Peyer's patch (tissue), 4 donors: ENCODE data around the gene SENP5. TPM values are rescaled to one million over a fixed set of nuclear protein-coding genes. Genes with fewer than 3 reads are reported as not detected.

Experiments used
- DNase-seq, 3 donors: peaks; one replicate each; pipeline ENCODE4 v3.0.0-alpha.2; 2017 to 2019
- H3K27ac ChIP-seq, 4 donors: fragments of 200-600 bp; sonication (generic); one replicate each; pipeline ENCODE4 v1.5.1; 2016 to 2019
- H3K27me3 ChIP-seq, 2 donors: fragments of 200-600 bp; sonication (generic); one replicate each; pipeline ENCODE4 v1.5.1; 2019
- H3K36me3 ChIP-seq, 3 donors: fragments of 200-600 bp; sonication (generic); one replicate each; pipeline ENCODE4 v1.5.1; 2016 to 2019
- H3K4me1 ChIP-seq, 4 donors: fragments of 200-600 bp; sonication (generic); one replicate each; pipeline ENCODE4 v1.5.1; 2016 to 2019
- H3K4me3 ChIP-seq, 4 donors: fragments of 200-600 bp; sonication (generic); 1 replicate in 3 of 4; 2 replicates in 1 of 4; pipeline ENCODE4 v1.5.1; 2016 to 2019; ENCODE audit warnings: mild to moderate bottlenecking in 1 of 4
- H3K9me3 ChIP-seq, 4 donors: fragments of 200-600 bp; sonication (generic); one replicate each; pipeline ENCODE4 v1.5.1; 2016 to 2019; ENCODE audit warnings: mild to moderate bottlenecking in 1 of 4
- CTCF ChIP-seq, 6 experiments: fragments of 450-650 bp in 4 of 6; fragments of 200-600 bp in 2 of 6; sonication (generic) in 1 of 6; IDR thresholded peaks; one replicate each; pipeline ENCODE4 v1.5.1; 2017 to 2019; ENCODE audit warnings: antibody characterized with exemption in 6 of 6, mild to moderate bottlenecking in 3 of 6, moderate library complexity in 1 of 6
- POLR2A ChIP-seq, 2 donors: fragments of 450-650 bp; IDR thresholded peaks; one replicate each; pipeline ENCODE4 v1.5.1; 2017; ENCODE audit warnings: antibody characterized with exemption in 2 of 2, mild to moderate bottlenecking in 2 of 2, moderate library complexity in 2 of 2
- total RNA-seq, 4 donors: library from RNA; depleted of rRNA; stranded (reverse); fragments of >200 nt; gene quantifications; one replicate each; pipeline ENCODE4 v1.1.0, GENCODE V29; 2016

Gene SENP5
- total RNA-seq, 4 donors from 2014 or later, result 29.6 to 75.1 (median 36.9) TPM

GRCh38 chr3:196936288-196936687, 68.6 kb downstream of the SENP5 start:
- no peaks in the 10 kb centered on the region for H3K9me3 ChIP-seq
- no peak for TF ChIP-seq CTCF (IDR thresholded peaks at IDR 0.05)
- TF ChIP-seq POLR2A (IDR thresholded peaks at IDR 0.05), result no peak
- peaks cover 0 to 20% (median 1%) of the 10 kb centered on the region in 4 donors for H3K4me1 ChIP-seq
- no peak for DNase-seq
- no peak overlapping the region for H3K4me3 ChIP-seq
- no peak overlapping the region for H3K27ac ChIP-seq
- no peaks in the 10 kb centered on the region for H3K27me3 ChIP-seq
- H3K36me3 ChIP-seq, result peaks cover 0 to 76% (median 0%) of the 10 kb centered on the region in 3 donors

GRCh38 chr3:196938124-196938523, 70.4 kb downstream of the SENP5 start:
- no peaks in the 10 kb centered on the region for H3K27me3 ChIP-seq
- no peak overlapping the region for H3K27ac ChIP-seq
- H3K9me3 ChIP-seq, result no peaks in the 10 kb centered on the region
- H3K36me3 ChIP-seq, result peaks cover 0 to 61% (median 0%) of the 10 kb centered on the region in 3 donors
- no peak for DNase-seq
- no peak for TF ChIP-seq CTCF (IDR thresholded peaks at IDR 0.05)
- TF ChIP-seq POLR2A (IDR thresholded peaks at IDR 0.05), result no peak
- no peak overlapping the region for H3K4me3 ChIP-seq
- H3K4me1 ChIP-seq, result peaks cover 0 to 23% (median 1%) of the 10 kb centered on the region in 4 donors

GRCh38 chr3:196938576-196938975, 70.9 kb downstream of the SENP5 start:
- Histone ChIP-seq H3K4me3 (no peak overlapping the region), H3K4me1 (peaks cover 0 to 28% (median 5%) of the 10 kb centered on the region in 4 donors), H3K9me3 (no peaks in the 10 kb centered on the region), H3K36me3 (peaks cover 0 to 57% (median 0%) of the 10 kb centered on the region in 3 donors), H3K27ac (no peak overlapping the region), H3K27me3 (no peaks in the 10 kb centered on the region)
- DNase-seq, result no peak
- TF ChIP-seq CTCF (IDR thresholded peaks at IDR 0.05) (no peak), POLR2A (IDR thresholded peaks at IDR 0.05) (no peak)

- Histone ChIP-seq H3K27ac (peak overlapping the region; percentile 83 to 98 (median 92)), H3K36me3 (peaks cover 0 to 32% (median 0%) of the 10 kb centered on the region in 3 donors), H3K4me1 (peaks cover 0 to 38% (median 7%) of the 10 kb centered on the region in 4 donors), H3K27me3 (no peaks in the 10 kb centered on the region), H3K4me3 (peak overlapping the region; percentile 84 to 100 (median 95)), H3K9me3 (no peaks in the 10 kb centered on the region)
- peak in 2 of 3 donors; percentile 46 to 70 for DNase-seq
- TF ChIP-seq POLR2A (IDR thresholded peaks at IDR 0.05) (no peak), CTCF (IDR thresholded peaks at IDR 0.05) (no peak)
Measured at GRCh38 chr3:196941729-196942225, 74.1 kb downstream of the SENP5 start.

GRCh38 chr3:196942226-196942914, 74.7 kb downstream of the SENP5 start, which contains the start of gene NCBP2:
NCBP2 (minus strand) TSS chr3:196942528; CDS start chr3:196942503, 25 bp downstream.
- Histone ChIP-seq H3K36me3 (peaks cover 0 to 26% (median 0%) of the 10 kb centered on the region in 3 donors), H3K27me3 (no peaks in the 10 kb centered on the region), H3K4me3 (peak within 1 kb of the TSS; percentile 84 to 100 (median 95)), H3K4me1 (peaks cover 0 to 38% (median 7%) of the 10 kb centered on the region in 4 donors), H3K27ac (peak within 1 kb of the TSS; percentile 83 to 98 (median 92)), H3K9me3 (no peaks in the 10 kb centered on the region)
- TF ChIP-seq CTCF (IDR thresholded peaks at IDR 0.05) (peak; percentile 27 to 84 (median 68)), POLR2A (IDR thresholded peaks at IDR 0.05) (peak; percentile 75 to 89)
- peak; percentile 99 to 100 (median 100) for DNase-seq
